Tibial artery (tissue), 4 donors: ENCODE results near the gene RCC2.

Experiments
- DNase-seq, 2 donors: peaks; one replicate each; pipeline ENCODE4 v3.0.0-alpha.2; 2019
- H3K27ac ChIP-seq, 2 donors: fragments of 200-600 bp; sonication (generic) in 1 of 2; 1 replicate in 1 of 2; 2 replicates in 1 of 2; pipeline ENCODE4 v1.5.1; 2018 to 2019; ENCODE audit warnings: mild to moderate bottlenecking in 1 of 2
- H3K27me3 ChIP-seq, 2 donors: fragments of 200-600 bp; sonication (generic) in 1 of 2; one replicate each; pipeline versions ENCODE4 v1.5.1 to v1.6.0; 2016 to 2019
- H3K36me3 ChIP-seq, 3 donors: fragments of 200-600 bp; sonication (generic) in 2 of 3; one replicate each; pipeline ENCODE4 v1.5.1; 2016 to 2019; ENCODE audit warnings: mild to moderate bottlenecking in 2 of 3
- H3K4me1 ChIP-seq, 4 donors: fragments of 200-600 bp; sonication (generic) in 2 of 4; 1 replicate in 3 of 4; 2 replicates in 1 of 4; pipeline ENCODE4 v1.5.1; 2016 to 2019
- H3K4me3 ChIP-seq, 2 donors: fragments of 200-600 bp; sonication (generic) in 1 of 2; 1 replicate in 1 of 2; 2 replicates in 1 of 2; pipeline ENCODE4 v1.5.1; 2018 to 2019; ENCODE audit warnings: mild to moderate bottlenecking in 2 of 2
- H3K9me3 ChIP-seq, 3 donors: fragments of 200-600 bp; sonication (generic) in 1 of 3; one replicate each; pipeline ENCODE4 v1.5.1; 2016 to 2019
- CTCF ChIP-seq, 2 experiments: fragments of 200-600 bp in 1 of 2; fragments of 450-650 bp in 1 of 2; IDR thresholded peaks; one replicate each; pipeline ENCODE4 v1.5.1; 2017 to 2019; ENCODE audit warnings: antibody characterized with exemption in 2 of 2, mild to moderate bottlenecking in 1 of 2, moderate library complexity in 1 of 2
- intact Hi-C: fragments of 100-400 bp; cut with DNase I; formaldehyde crosslinking; loops from one replicate; pipeline ENCODE4 v1.15.0; 2023; ENCODE audit warnings: low total_unique reads

RCC2 gene

GRCh38 chr1:17392199-17392740, 47.2 kb downstream of the RCC2 start:
- no peak for TF ChIP-seq CTCF (IDR thresholded peaks at IDR 0.05)
- H3K27me3 ChIP-seq, result peaks cover 0 to 16% of the 10 kb centered on the region in 2 donors
- no peaks in the 10 kb centered on the region for H3K4me1 ChIP-seq
- H3K4me3 ChIP-seq, result no peak overlapping the region
- intact Hi-C loops, result no loop called here
- no peak for DNase-seq
- H3K9me3 ChIP-seq, result no peaks in the 10 kb centered on the region
- H3K27ac ChIP-seq, result no peak overlapping the region
- H3K36me3 ChIP-seq, result no peaks in the 10 kb centered on the region

GRCh38 chr1:17381161-17381560, 58.3 kb downstream of the RCC2 start:
- no peak overlapping the region for H3K27ac ChIP-seq
- no peak for TF ChIP-seq CTCF (IDR thresholded peaks at IDR 0.05)
- H3K36me3 ChIP-seq, result no peaks in the 10 kb centered on the region
- H3K9me3 ChIP-seq, result no peaks in the 10 kb centered on the region
- no peaks in the 10 kb centered on the region for H3K4me1 ChIP-seq
- no peak for DNase-seq
- peaks cover 0 to 70% of the 10 kb centered on the region in 2 donors for H3K27me3 ChIP-seq
- intact Hi-C loops, result no loop called here
- H3K4me3 ChIP-seq, result no peak overlapping the region

GRCh38 chr1:17377325-17377953, 62.0 kb downstream of the RCC2 start:
- Histone ChIP-seq H3K4me3 (no peak overlapping the region), H3K27ac (no peak overlapping the region), H3K27me3 (peaks cover 0 to 66% of the 10 kb centered on the region in 2 donors), H3K36me3 (no peaks in the 10 kb centered on the region), H3K9me3 (no peaks in the 10 kb centered on the region), H3K4me1 (no peaks in the 10 kb centered on the region)
- intact Hi-C loops, result no loop called here
- TF ChIP-seq CTCF (IDR thresholded peaks at IDR 0.05), result no peak
- DNase-seq, result no peak

GRCh38 chr1:17375651-17376050, 63.8 kb downstream of the RCC2 start:
- Histone ChIP-seq H3K9me3 (no peaks in the 10 kb centered on the region), H3K4me3 (no peak overlapping the region), H3K27ac (no peak overlapping the region), H3K4me1 (no peaks in the 10 kb centered on the region), H3K27me3 (peaks cover 0 to 68% of the 10 kb centered on the region in 2 donors), H3K36me3 (no peaks in the 10 kb centered on the region)
- intact Hi-C loops, result no loop called here
- no peak for TF ChIP-seq CTCF (IDR thresholded peaks at IDR 0.05)
- no peak for DNase-seq

- H3K27ac ChIP-seq, result no peak overlapping the region
- no peak for DNase-seq
- no peaks in the 10 kb centered on the region for H3K36me3 ChIP-seq
- no peak overlapping the region for H3K4me3 ChIP-seq
- intact Hi-C loops, result no loop called here
- no peaks in the 10 kb centered on the region for H3K9me3 ChIP-seq
- H3K27me3 ChIP-seq, result peaks cover 0 to 61% of the 10 kb centered on the region in 2 donors
- no peak for TF ChIP-seq CTCF (IDR thresholded peaks at IDR 0.05)
- no peaks in the 10 kb centered on the region for H3K4me1 ChIP-seq
These were observed 66.5 kb downstream of the RCC2 start for GRCh38 chr1:17372955-17373354.
